ENCODE data around the gene TMEM151A.

DNA sequence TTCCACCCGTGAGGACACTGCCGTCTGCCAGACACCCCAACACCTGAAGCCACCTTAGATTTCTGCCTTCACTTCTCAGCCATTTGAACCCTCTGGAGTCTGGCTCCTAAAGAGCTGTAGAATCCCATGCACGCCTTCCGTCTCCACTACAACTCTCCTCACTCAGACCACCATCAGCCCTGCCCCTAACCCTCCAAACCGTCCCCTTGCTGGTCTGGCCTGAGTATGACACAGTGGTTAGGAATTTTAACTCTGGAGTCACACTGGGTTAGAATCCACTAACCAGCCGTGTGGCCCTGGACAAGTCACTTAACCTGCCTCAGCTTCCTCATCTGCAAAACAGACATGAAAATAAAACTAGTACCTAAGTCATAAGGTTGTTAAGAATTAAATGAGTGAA is 10.7 kb upstream of the TMEM151A start:
- TF ChIP-seq, protein P1, sequence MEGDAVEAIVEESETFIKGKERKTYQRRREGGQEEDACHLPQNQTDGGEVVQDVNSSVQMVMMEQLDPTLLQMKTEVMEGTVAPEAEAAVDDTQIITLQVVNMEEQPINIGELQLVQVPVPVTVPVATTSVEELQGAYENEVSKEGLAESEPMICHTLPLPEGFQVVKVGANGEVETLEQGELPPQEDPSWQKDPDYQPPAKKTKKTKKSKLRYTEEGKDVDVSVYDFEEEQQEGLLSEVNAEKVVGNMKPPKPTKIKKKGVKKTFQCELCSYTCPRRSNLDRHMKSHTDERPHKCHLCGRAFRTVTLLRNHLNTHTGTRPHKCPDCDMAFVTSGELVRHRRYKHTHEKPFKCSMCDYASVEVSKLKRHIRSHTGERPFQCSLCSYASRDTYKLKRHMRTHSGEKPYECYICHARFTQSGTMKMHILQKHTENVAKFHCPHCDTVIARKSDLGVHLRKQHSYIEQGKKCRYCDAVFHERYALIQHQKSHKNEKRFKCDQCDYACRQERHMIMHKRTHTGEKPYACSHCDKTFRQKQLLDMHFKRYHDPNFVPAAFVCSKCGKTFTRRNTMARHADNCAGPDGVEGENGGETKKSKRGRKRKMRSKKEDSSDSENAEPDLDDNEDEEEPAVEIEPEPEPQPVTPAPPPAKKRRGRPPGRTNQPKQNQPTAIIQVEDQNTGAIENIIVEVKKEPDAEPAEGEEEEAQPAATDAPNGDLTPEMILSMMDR (conservative IDR thresholded peaks at IDR 0.05; ENCODE audit: low read depth, low read length): no peak
- no peak for TF ChIP-seq EZH2 (IDR thresholded peaks at IDR 0.05; ENCODE audit: borderline replicate concordance, low read depth, low read length, poor library complexity, severe bottlenecking)

Data from A673 (cell line).